ENCODE results near the gene RSBN1L.

- TF ChIP-seq POLR2A (IDR thresholded peaks at IDR 0.05; ENCODE audit: borderline replicate concordance, extremely low read depth, insufficient read depth, insufficient read length) (no peak), REST (IDR thresholded peaks at IDR 0.05; ENCODE audit: low read depth) (no peak), CTCF (IDR thresholded peaks at IDR 0.05 in 2 of 3, conservative IDR thresholded peaks at IDR 0.05 in 1 of 3; ENCODE audit: borderline replicate concordance in 1 of 3, insufficient read depth in 1 of 3, low read depth in 2 of 3, low read length in 2 of 3) (no peak), RAD21 (IDR thresholded peaks at IDR 0.05; ENCODE audit: low read depth) (no peak), EGR1 (IDR thresholded peaks at IDR 0.05; ENCODE audit: low read depth) (no peak), POLR2AphosphoS5 (IDR thresholded peaks at IDR 0.05; ENCODE audit: low read depth, low read length) (no peak), SRF (IDR thresholded peaks at IDR 0.05; ENCODE audit: low read depth) (no peak), ZFX (IDR thresholded peaks at IDR 0.05) (no peak), EZH2phosphoT487 (IDR thresholded peaks at IDR 0.05; ENCODE audit: borderline replicate concordance) (no peak)
These were observed 97.7 kb downstream of the RSBN1L start for GRCh38 chr7:77794000-77794399.

All from HCT116 (cell line).